PFSK-1 (cell line): Measurements from ENCODE around the gene INVS.

Experiments used
- POLR2AphosphoS5 ChIP-seq: IDR thresholded peaks from 2 replicates; pipeline ENCODE4 v1.6.1; 2012; ENCODE audit warnings: low read depth, mild to moderate bottlenecking, control low read depth, low read length, moderate library complexity
- SIN3A ChIP-seq: IDR thresholded peaks from 2 replicates; pipeline ENCODE4 v1.6.1; 2012; ENCODE audit warnings: mild to moderate bottlenecking, low read length, moderate library complexity, borderline replicate concordance; ENCODE audit not compliant: insufficient read depth
- TAF1 ChIP-seq: IDR thresholded peaks from 2 replicates; pipeline ENCODE4 v1.6.1; 2012; ENCODE audit warnings: low read length, control low read depth, borderline replicate concordance; ENCODE audit not compliant: insufficient read depth

GRCh38 chr9:100074093-100074492 is 24.9 kb upstream of the INVS start:
- TF ChIP-seq TAF1 (no peak), POLR2AphosphoS5 (no peak), SIN3A (no peak)
